Loucy (cell line): ENCODE results near the gene S100A8.

ENCODE experiments used
- H2AFZ ChIP-seq: fragments of 200-600 bp; sonication (generic); 2 replicates; pipeline ENCODE4 v1.6.0; 2016; ENCODE audit warnings: antibody characterized with exemption, mild to moderate bottlenecking, low read length, moderate library complexity
- H3F3A ChIP-seq: fragments of 200-600 bp; 2 replicates; pipeline ENCODE4 v1.6.0; 2016; ENCODE audit warnings: antibody characterized with exemption, low read depth, mild to moderate bottlenecking
- H3K27me3 ChIP-seq: fragments of 200-600 bp; sonication (generic); 2 replicates; pipeline ENCODE4 v1.6.1; 2014; ENCODE audit warnings: low read length, mild to moderate bottlenecking; ENCODE audit not compliant: insufficient read depth, poor library complexity, severe bottlenecking
- H3K36me3 ChIP-seq: fragments of 200-600 bp; sonication (generic); 2 replicates; pipeline ENCODE4 v1.6.1; 2016; ENCODE audit warnings: low read length; ENCODE audit not compliant: insufficient read depth
- H3K4me1 ChIP-seq: fragments of 200-600 bp; sonication (generic); 2 replicates; pipeline ENCODE4 v1.5.1; 2014; ENCODE audit warnings: low read length, mild to moderate bottlenecking; ENCODE audit not compliant: insufficient read depth, poor library complexity, severe bottlenecking
- H3K4me2 ChIP-seq: fragments of 200-600 bp; sonication (generic); 2 replicates; pipeline ENCODE4 v1.6.0; 2014; ENCODE audit warnings: antibody characterized with exemption, low read length, low read depth, mild to moderate bottlenecking; ENCODE audit not compliant: poor library complexity, severe bottlenecking
- H3K4me3 ChIP-seq: fragments of 200-600 bp; sonication (generic); 2 replicates; pipeline ENCODE4 v1.5.1; 2014; ENCODE audit warnings: low read length, mild to moderate bottlenecking, mixed read lengths; ENCODE audit not compliant: poor library complexity, severe bottlenecking
- H3K79me2 ChIP-seq: fragments of 200-600 bp; sonication (generic); 2 replicates; pipeline ENCODE4 v1.6.1; 2014; ENCODE audit warnings: low read length; ENCODE audit not compliant: insufficient read depth
- H3K9ac ChIP-seq: fragments of 200-600 bp; sonication (generic); 2 replicates; pipeline ENCODE4 v1.6.0; 2014; ENCODE audit warnings: mild to moderate bottlenecking, low read depth, low read length, moderate library complexity; ENCODE audit not compliant: poor library complexity, severe bottlenecking
- H3K9me2 ChIP-seq: fragments of 200-600 bp; sonication (generic); replicated peaks from 2 replicates; pipeline ENCODE4 v1.6.1; 2016; ENCODE audit warnings: low read depth, low read length, mixed read lengths
- H3K9me3 ChIP-seq: fragments of 200-600 bp; sonication (generic); 2 replicates; pipeline ENCODE4 v1.6.1; 2014; ENCODE audit warnings: mild to moderate bottlenecking, antibody characterized with exemption, low read length, low read depth; ENCODE audit not compliant: insufficient read depth
- H4K20me1 ChIP-seq: fragments of 200-600 bp; sonication (generic); 2 replicates; pipeline ENCODE4 v1.6.0; 2014; ENCODE audit warnings: antibody characterized with exemption, low read length, mild to moderate bottlenecking; ENCODE audit not compliant: insufficient read depth, poor library complexity, severe bottlenecking
- EZH2phosphoT487 ChIP-seq: fragments of 200-600 bp; IDR thresholded peaks from 2 replicates; pipeline ENCODE4 v1.6.1; 2018; ENCODE audit warnings: antibody characterized with exemption, mild to moderate bottlenecking, moderate library complexity, borderline replicate concordance
- TF ChIP-seq, protein P1 (sequence below): fragments of 200-600 bp; sonication (generic); conservative IDR thresholded peaks from 2 replicates; pipeline ENCODE4 v1.5.1; 2014; ENCODE audit warnings: mild to moderate bottlenecking, antibody characterized with exemption, low read length

S100A8 gene

GRCh38 chr1:153394391-153394790 lies 3.5 kb upstream of the S100A8 start:
- Histone ChIP-seq H3K36me3 (no peaks in the 10 kb centered on the region), H3F3A (no peaks in the 10 kb centered on the region), H3K9me3 (no peaks in the 10 kb centered on the region), H3K4me1 (no peaks in the 10 kb centered on the region), H3K27me3 (no peaks in the 10 kb centered on the region), H3K9ac (no peak overlapping the region), H3K9me2 (no peaks in the 10 kb centered on the region), H3K4me2 (no peak overlapping the region), H4K20me1 (no peaks in the 10 kb centered on the region), H3K79me2 (no peaks in the 10 kb centered on the region), H3K4me3 (no peak overlapping the region), H2AFZ (no peak overlapping the region)
- TF ChIP-seq, protein P1, sequence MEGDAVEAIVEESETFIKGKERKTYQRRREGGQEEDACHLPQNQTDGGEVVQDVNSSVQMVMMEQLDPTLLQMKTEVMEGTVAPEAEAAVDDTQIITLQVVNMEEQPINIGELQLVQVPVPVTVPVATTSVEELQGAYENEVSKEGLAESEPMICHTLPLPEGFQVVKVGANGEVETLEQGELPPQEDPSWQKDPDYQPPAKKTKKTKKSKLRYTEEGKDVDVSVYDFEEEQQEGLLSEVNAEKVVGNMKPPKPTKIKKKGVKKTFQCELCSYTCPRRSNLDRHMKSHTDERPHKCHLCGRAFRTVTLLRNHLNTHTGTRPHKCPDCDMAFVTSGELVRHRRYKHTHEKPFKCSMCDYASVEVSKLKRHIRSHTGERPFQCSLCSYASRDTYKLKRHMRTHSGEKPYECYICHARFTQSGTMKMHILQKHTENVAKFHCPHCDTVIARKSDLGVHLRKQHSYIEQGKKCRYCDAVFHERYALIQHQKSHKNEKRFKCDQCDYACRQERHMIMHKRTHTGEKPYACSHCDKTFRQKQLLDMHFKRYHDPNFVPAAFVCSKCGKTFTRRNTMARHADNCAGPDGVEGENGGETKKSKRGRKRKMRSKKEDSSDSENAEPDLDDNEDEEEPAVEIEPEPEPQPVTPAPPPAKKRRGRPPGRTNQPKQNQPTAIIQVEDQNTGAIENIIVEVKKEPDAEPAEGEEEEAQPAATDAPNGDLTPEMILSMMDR = no peak
- no peak for TF ChIP-seq EZH2phosphoT487

DNA sequence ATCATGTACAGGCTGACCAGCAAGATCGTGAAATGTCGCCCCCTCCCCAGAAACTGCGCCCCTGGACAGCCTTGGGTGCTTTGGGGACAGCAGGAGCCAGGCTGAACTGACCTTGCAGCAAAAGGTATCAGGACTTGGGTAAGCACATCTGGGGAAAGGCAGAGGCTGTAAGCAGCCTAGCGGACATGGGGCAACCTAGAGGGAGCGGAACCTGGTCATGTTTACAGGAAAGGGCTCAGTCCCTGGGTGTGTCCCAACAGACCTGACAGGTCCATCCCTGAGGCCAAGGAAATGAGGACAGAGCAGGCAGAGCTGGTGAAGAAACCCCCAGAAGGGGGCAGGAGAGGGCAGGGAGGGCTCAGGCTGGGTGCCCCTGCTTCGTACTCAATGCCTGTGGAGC lies 3.1 kb upstream of the S100A8 start:
- no peaks in the 10 kb centered on the region for H3K4me1 ChIP-seq

GRCh38 chr1:153392822-153393221 lies 1.9 kb upstream of the S100A8 start:
- TF ChIP-seq, protein P1 = no peak
- TF ChIP-seq EZH2phosphoT487 = no peak
- Histone ChIP-seq H3K4me3 (no peak overlapping the region), H3F3A (no peaks in the 10 kb centered on the region), H3K9me3 (no peaks in the 10 kb centered on the region), H3K36me3 (no peaks in the 10 kb centered on the region), H3K4me1 (no peaks in the 10 kb centered on the region), H3K9ac (no peak overlapping the region), H3K4me2 (no peak overlapping the region), H3K27me3 (no peaks in the 10 kb centered on the region), H2AFZ (no peak overlapping the region), H3K79me2 (no peaks in the 10 kb centered on the region), H3K9me2 (no peaks in the 10 kb centered on the region), H4K20me1 (no peaks in the 10 kb centered on the region)

More for the DNA sequence above, 3.1 kb upstream of the S100A8 start:
- Histone ChIP-seq H3K36me3 (no peaks in the 10 kb centered on the region), H3K9me3 (no peaks in the 10 kb centered on the region), H3K79me2 (no peaks in the 10 kb centered on the region), H3K4me2 (no peak overlapping the region), H3F3A (no peaks in the 10 kb centered on the region), H2AFZ (no peak overlapping the region), H3K9me2 (no peaks in the 10 kb centered on the region), H3K27me3 (no peaks in the 10 kb centered on the region), H3K9ac (no peak overlapping the region), H4K20me1 (no peaks in the 10 kb centered on the region), H3K4me3 (no peak overlapping the region)
- TF ChIP-seq, protein P1 = 0 out of 2 replicates have a peak, but pooled peaks have one; percentile 16
- TF ChIP-seq EZH2phosphoT487 = no peak
